Type B pancreatic cell (in vitro differentiated cells): ENCODE data around the gene FOXE1. TPM values are rescaled to one million over a fixed set of nuclear protein-coding genes. Genes with fewer than 3 reads are reported as not detected.

ENCODE experiments used
- DNase-seq: peaks from one replicate; pipeline ENCODE4 v3.0.0; 2021; ENCODE audit warnings: mixed read lengths; ENCODE audit not compliant: unreplicated experiment; ENCODE audit errors: extremely low spot score
- H3K27ac Mint-ChIP-seq: 2 replicates; pipeline ENCODE4 v1.8.0; 2021; ENCODE audit warnings: mild to moderate bottlenecking, mixed read lengths
- H3K27me3 Mint-ChIP-seq: 2 replicates; pipeline ENCODE4 v1.8.0; 2021; ENCODE audit warnings: mixed read lengths
- H3K36me3 Mint-ChIP-seq: 2 replicates; pipeline ENCODE4 v1.8.0; 2021; ENCODE audit warnings: mixed read lengths
- H3K4me1 Mint-ChIP-seq: one replicate; pipeline ENCODE4 v1.8.0; 2021; ENCODE audit warnings: mixed read lengths; ENCODE audit not compliant: unreplicated experiment
- H3K4me3 Mint-ChIP-seq: 2 replicates; pipeline ENCODE4 v1.8.0; 2021; ENCODE audit warnings: mild to moderate bottlenecking, mixed read lengths
- H3K9me3 Mint-ChIP-seq: 2 replicates; pipeline ENCODE4 v1.8.0; 2021; ENCODE audit warnings: mixed read lengths
- total RNA-seq: library from RNA; stranded (reverse); gene quantifications from 2 replicates; pipeline ENCODE4 v1.2.1, GENCODE V29; 2021; ENCODE audit warnings: low replicate concordance
- TF ChIP-seq, protein P1 (sequence below): fragments of 200-600 bp; sonication (generic); conservative IDR thresholded peaks from 2 replicates; pipeline ENCODE4 v1.5.0; 2021; ENCODE audit warnings: antibody characterized with exemption, mild to moderate bottlenecking

Gene FOXE1
- total RNA-seq, 1 donor from 2014 or later: 4.2 TPM

GRCh38 chr9:97904725-97905124 is 51.7 kb downstream of the FOXE1 start:
- H3K27me3 Mint-ChIP-seq: no peaks in the 10 kb centered on the region
- no peak overlapping the region for H3K4me3 Mint-ChIP-seq

GRCh38 chr9:97905228-97905627 is 52.2 kb downstream of the FOXE1 start:
- no peaks in the 10 kb centered on the region for H3K27me3 Mint-ChIP-seq
- H3K36me3 Mint-ChIP-seq: peaks cover 27% of the 10 kb centered on the region
- TF ChIP-seq, protein P1, sequence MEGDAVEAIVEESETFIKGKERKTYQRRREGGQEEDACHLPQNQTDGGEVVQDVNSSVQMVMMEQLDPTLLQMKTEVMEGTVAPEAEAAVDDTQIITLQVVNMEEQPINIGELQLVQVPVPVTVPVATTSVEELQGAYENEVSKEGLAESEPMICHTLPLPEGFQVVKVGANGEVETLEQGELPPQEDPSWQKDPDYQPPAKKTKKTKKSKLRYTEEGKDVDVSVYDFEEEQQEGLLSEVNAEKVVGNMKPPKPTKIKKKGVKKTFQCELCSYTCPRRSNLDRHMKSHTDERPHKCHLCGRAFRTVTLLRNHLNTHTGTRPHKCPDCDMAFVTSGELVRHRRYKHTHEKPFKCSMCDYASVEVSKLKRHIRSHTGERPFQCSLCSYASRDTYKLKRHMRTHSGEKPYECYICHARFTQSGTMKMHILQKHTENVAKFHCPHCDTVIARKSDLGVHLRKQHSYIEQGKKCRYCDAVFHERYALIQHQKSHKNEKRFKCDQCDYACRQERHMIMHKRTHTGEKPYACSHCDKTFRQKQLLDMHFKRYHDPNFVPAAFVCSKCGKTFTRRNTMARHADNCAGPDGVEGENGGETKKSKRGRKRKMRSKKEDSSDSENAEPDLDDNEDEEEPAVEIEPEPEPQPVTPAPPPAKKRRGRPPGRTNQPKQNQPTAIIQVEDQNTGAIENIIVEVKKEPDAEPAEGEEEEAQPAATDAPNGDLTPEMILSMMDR: no peak
- H3K4me3 Mint-ChIP-seq: no peak overlapping the region
- no peak overlapping the region for H3K27ac Mint-ChIP-seq
- H3K9me3 Mint-ChIP-seq: no peaks in the 10 kb centered on the region
- DNase-seq: no peak
- peaks cover 4% of the 10 kb centered on the region for H3K4me1 Mint-ChIP-seq

More at GRCh38 chr9:97904725-97905124, 51.7 kb downstream of the FOXE1 start:
- H3K4me1 Mint-ChIP-seq: no peaks in the 10 kb centered on the region
- H3K36me3 Mint-ChIP-seq: peaks cover 23% of the 10 kb centered on the region
- TF ChIP-seq, protein P1: no peak
- H3K27ac Mint-ChIP-seq: no peak overlapping the region
- no peaks in the 10 kb centered on the region for H3K9me3 Mint-ChIP-seq
- no peak for DNase-seq

Other genes with a start within 250 kb of the FOXE1 start
- gene TSTD2, start 219.9 kb upstream of the FOXE1 start, total RNA-seq: 17.9 and 24.9 TPM in 2 replicates
- 41.8 and 44.4 TPM in 2 replicates for gene NCBP1, start 219.4 kb upstream of the FOXE1 start, total RNA-seq
- 11.6 and 13.7 TPM in 2 replicates for gene XPA, start 155.9 kb upstream of the FOXE1 start, total RNA-seq
- gene TRMO, start 69.3 kb downstream of the FOXE1 start, total RNA-seq: 11.3 and 13.9 TPM in 2 replicates
- not detected in 2 replicates for gene HEMGN, start 84.9 kb downstream of the FOXE1 start, total RNA-seq
- 119 and 156 TPM in 2 replicates for gene ANP32B, start 130.1 kb downstream of the FOXE1 start, total RNA-seq
- 44.6 and 48.1 TPM in 2 replicates for gene NANS, start 203.5 kb downstream of the FOXE1 start, total RNA-seq